ENCODE results near the gene PTRH2.

Gene PTRH2

GRCh38 chr17:59707971-59708430 lies 771 bp upstream of the PTRH2 start:
- TF ChIP-seq, protein P1, sequence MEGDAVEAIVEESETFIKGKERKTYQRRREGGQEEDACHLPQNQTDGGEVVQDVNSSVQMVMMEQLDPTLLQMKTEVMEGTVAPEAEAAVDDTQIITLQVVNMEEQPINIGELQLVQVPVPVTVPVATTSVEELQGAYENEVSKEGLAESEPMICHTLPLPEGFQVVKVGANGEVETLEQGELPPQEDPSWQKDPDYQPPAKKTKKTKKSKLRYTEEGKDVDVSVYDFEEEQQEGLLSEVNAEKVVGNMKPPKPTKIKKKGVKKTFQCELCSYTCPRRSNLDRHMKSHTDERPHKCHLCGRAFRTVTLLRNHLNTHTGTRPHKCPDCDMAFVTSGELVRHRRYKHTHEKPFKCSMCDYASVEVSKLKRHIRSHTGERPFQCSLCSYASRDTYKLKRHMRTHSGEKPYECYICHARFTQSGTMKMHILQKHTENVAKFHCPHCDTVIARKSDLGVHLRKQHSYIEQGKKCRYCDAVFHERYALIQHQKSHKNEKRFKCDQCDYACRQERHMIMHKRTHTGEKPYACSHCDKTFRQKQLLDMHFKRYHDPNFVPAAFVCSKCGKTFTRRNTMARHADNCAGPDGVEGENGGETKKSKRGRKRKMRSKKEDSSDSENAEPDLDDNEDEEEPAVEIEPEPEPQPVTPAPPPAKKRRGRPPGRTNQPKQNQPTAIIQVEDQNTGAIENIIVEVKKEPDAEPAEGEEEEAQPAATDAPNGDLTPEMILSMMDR (IDR thresholded peaks at IDR 0.05; ENCODE audit: low read depth, low read length, missing control alignments), result no peak

DNA sequence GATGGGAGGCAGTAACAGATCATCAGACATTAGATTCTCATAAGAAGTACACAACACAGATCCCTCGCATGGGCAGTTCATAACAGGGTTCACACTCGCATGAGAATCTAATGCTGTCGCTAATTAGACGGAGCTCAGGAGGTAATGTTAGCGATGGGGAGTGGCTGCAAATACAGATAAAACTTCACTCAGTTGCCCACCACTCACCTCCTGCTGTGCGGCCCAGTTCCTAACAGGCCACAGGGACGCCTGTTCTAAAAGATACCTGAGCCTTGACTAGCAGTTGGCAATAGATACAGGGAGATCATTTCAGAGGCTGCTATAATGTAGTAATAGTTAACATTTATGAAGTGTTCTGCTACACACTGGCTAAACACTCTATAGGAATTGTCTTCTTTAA lies 4.9 kb downstream of the PTRH2 start:
- no peak overlapping the region for H3K4me3 ChIP-seq (replicated peaks; ENCODE audit: low read depth, low read length)
- no peak for DNase-seq (ENCODE audit: extremely low read depth, low read depth)
- TF ChIP-seq, protein P1 (IDR thresholded peaks at IDR 0.05; ENCODE audit: low read depth, low read length, missing control alignments), result no peak

More at GRCh38 chr17:59707971-59708430, 771 bp upstream of the PTRH2 start:
- H3K4me3 ChIP-seq (replicated peaks; ENCODE audit: low read depth, low read length), result peak overlapping the region; percentile 100
- no peak for DNase-seq (ENCODE audit: extremely low read depth, low read depth)

DNA sequence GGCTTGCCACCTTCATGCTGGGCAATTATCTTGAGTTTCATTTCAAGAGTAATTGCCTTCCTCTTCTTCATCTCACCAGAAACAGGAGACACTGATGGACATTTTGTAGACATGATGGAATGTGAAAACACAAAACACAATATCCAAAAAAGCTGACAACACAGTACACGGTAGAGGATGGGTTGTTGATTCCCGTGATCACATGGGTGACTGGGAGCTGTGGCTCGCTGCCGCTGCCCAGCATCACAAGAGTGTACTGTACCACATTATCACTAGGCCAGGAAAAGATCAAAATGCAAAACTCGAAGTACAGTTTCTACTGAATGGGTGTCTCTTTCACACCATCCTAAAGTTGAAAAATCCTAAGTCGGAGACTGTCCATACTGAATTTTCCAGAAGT lies 7.4 kb downstream of the PTRH2 start:
- H3K4me3 ChIP-seq (replicated peaks; ENCODE audit: low read depth, low read length), result no peak overlapping the region
- TF ChIP-seq, protein P1 (IDR thresholded peaks at IDR 0.05; ENCODE audit: low read depth, low read length, missing control alignments), result no peak
- DNase-seq (ENCODE audit: extremely low read depth, low read depth), result no peak

- no peak overlapping the region for H3K4me3 ChIP-seq (replicated peaks; ENCODE audit: low read depth, low read length)
- no peak for DNase-seq (ENCODE audit: extremely low read depth, low read depth)
- TF ChIP-seq, protein P1 (IDR thresholded peaks at IDR 0.05; ENCODE audit: low read depth, low read length, missing control alignments), result no peak
These were observed 8.0 kb downstream of the PTRH2 start for GRCh38 chr17:59699218-59699617.

- no peak for DNase-seq (ENCODE audit: extremely low read depth, low read depth)
- TF ChIP-seq, protein P1 (IDR thresholded peaks at IDR 0.05; ENCODE audit: low read depth, low read length, missing control alignments), result no peak
These were observed 9.1 kb downstream of the PTRH2 start for GRCh38 chr17:59698143-59698542.

DNA sequence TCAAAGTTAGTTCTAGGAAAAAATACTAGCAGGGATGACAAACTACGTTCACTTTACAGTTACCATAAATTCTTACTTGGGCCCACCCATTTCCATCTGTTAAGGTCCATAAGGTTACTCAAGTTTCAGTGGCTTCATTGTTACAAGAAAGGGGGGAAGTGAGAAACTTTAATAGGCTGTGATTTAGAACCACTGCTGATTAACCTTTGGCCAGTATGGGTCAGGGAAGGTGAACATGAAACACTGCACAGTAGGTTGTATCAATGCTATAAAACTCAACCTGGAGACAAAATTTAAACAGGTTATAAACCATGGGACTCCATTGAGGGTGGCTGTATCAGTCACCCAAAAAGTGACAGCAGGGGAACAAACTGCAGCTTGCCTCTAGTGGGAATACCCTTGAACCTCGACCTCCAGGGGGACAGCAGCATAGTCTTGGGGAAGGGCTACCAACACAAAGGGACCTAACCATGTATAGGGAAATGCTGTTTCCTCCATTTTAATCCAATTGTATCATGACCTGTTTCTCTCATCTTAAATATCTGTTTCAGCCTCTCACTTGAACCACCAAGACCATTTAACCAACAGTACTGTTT lies 10.4 kb downstream of the PTRH2 start:
- TF ChIP-seq, protein P1 (IDR thresholded peaks at IDR 0.05; ENCODE audit: low read depth, low read length, missing control alignments), result no peak
- DNase-seq (ENCODE audit: extremely low read depth, low read depth), result no peak

More at GRCh38 chr17:59698143-59698542, 9.1 kb downstream of the PTRH2 start:
- no peak overlapping the region for H3K4me3 ChIP-seq (replicated peaks; ENCODE audit: low read depth, low read length)

More for the DNA sequence above, 10.4 kb downstream of the PTRH2 start:
- no peak overlapping the region for H3K4me3 ChIP-seq (replicated peaks; ENCODE audit: low read depth, low read length)
